ENCODE measurements around the gene PCDHGA8. TPM values are rescaled to one million over a fixed set of nuclear protein-coding genes. Genes with fewer than 3 reads are reported as not detected.
"Not testable (repeated sequence)": the region's sequence is repeated elsewhere in the genome, so short reads cannot be mapped to it uniquely, and the experiment has no call there.

The PCDHGA8 gene
- total RNA-seq, 1 experiment from 2014 or later = 0.18 TPM

- no peak for ATAC-seq
- Histone ChIP-seq H3K4me3 (ENCODE audit: low read depth in 2 of 2, low read length in 2 of 2) (no peak within 1 kb of the TSS), H3K27ac (ENCODE audit: low read length) (no peak within 1 kb of the TSS), H3K27me3 (ENCODE audit: control insufficient read depth, insufficient read depth, low read length) (no peaks in the 10 kb centered on the region), H3K4me1 (ENCODE audit: control insufficient read depth, insufficient read depth, low read length) (no peaks in the 10 kb centered on the region), H3K36me3 (ENCODE audit: control insufficient read depth, insufficient read depth, low read length) (no peaks in the 10 kb centered on the region), H3K9me3 (ENCODE audit: control insufficient read depth, insufficient read depth, low read depth, low read length) (peaks cover 6% of the 10 kb centered on the region; the same call in 1 of the 2 replicates)
- DNase-seq (ENCODE audit: low read depth, low spot score) = no peak
- in situ Hi-C loops (cut with HindIII; ENCODE audit: low pct_unique_long_range_greater_than_20kb, low sequenced_read_pairs) (no loop called here), intact Hi-C loops (cut with micrococcal nuclease; ENCODE audit: unreplicated experiment) (no loop called here)
- CTCF ChIA-PET = interaction anchor here (0.6 to 1.2 kb wide), 4 partner anchors 13 to 133 kb away, joined by 3 to 4 read pairs (median 4); partner anchors contain the start of genes PCDHGA10 and PCDHGB7
- TF ChIP-seq TCF7L2 (IDR thresholded peaks at IDR 0.05; ENCODE audit: low read depth, low read length) (no peak), SIN3A (IDR thresholded peaks at IDR 0.05; ENCODE audit: borderline replicate concordance, insufficient read depth, low read depth, low read length) (no peak), POLR2AphosphoS5 (IDR thresholded peaks at IDR 0.05; ENCODE audit: low read depth, low read length) (no peak), CTCF (IDR thresholded peaks at IDR 0.05) (no peak)
- TF ChIP-seq, protein P1, sequence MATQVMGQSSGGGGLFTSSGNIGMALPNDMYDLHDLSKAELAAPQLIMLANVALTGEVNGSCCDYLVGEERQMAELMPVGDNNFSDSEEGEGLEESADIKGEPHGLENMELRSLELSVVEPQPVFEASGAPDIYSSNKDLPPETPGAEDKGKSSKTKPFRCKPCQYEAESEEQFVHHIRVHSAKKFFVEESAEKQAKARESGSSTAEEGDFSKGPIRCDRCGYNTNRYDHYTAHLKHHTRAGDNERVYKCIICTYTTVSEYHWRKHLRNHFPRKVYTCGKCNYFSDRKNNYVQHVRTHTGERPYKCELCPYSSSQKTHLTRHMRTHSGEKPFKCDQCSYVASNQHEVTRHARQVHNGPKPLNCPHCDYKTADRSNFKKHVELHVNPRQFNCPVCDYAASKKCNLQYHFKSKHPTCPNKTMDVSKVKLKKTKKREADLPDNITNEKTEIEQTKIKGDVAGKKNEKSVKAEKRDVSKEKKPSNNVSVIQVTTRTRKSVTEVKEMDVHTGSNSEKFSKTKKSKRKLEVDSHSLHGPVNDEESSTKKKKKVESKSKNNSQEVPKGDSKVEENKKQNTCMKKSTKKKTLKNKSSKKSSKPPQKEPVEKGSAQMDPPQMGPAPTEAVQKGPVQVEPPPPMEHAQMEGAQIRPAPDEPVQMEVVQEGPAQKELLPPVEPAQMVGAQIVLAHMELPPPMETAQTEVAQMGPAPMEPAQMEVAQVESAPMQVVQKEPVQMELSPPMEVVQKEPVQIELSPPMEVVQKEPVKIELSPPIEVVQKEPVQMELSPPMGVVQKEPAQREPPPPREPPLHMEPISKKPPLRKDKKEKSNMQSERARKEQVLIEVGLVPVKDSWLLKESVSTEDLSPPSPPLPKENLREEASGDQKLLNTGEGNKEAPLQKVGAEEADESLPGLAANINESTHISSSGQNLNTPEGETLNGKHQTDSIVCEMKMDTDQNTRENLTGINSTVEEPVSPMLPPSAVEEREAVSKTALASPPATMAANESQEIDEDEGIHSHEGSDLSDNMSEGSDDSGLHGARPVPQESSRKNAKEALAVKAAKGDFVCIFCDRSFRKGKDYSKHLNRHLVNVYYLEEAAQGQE (IDR thresholded peaks at IDR 0.05; ENCODE audit: insufficient read depth in 1 of 2, low read depth in 2 of 2, low read length in 1 of 2) = no peak
- no TSS peak for BruUV-seq (replicated peaks)
- POLR2A ChIA-PET = interaction anchor here (0.7 kb wide), 1 partner anchor 159 kb away, joined by 8 read pairs; no protein-coding TSS in a partner anchor
These were observed 38.1 kb downstream of the PCDHGA8 start, which contains the start of gene PCDHGA12 for GRCh38 chr5:141430332-141431113. Gene PCDHGA12 (plus strand): TSS chr5:141430507. CDS start chr5:141430760, 253 bp downstream.

DNA sequence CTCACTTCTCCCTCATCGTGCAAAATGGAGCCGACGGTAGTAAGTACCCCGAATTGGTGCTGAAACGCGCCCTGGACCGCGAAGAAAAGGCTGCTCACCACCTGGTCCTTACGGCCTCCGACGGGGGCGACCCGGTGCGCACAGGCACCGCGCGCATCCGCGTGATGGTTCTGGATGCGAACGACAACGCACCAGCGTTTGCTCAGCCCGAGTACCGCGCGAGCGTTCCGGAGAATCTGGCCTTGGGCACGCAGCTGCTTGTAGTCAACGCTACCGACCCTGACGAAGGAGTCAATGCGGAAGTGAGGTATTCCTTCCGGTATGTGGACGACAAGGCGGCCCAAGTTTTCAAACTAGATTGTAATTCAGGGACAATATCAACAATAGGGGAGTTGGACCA lies 38.9 kb downstream of the PCDHGA8 start:
- intact Hi-C loops (cut with micrococcal nuclease; ENCODE audit: unreplicated experiment) = no loop called here
- Histone ChIP-seq H3K9me3 (ENCODE audit: control insufficient read depth, insufficient read depth, low read depth, low read length) (peaks cover 3% of the 10 kb centered on the region; the same call in 1 of the 2 replicates), H3K4me3 (ENCODE audit: low read depth in 2 of 2, low read length in 2 of 2) (no peak overlapping the region), H3K4me1 (ENCODE audit: control insufficient read depth, insufficient read depth, low read length) (no peaks in the 10 kb centered on the region), H3K27ac (ENCODE audit: low read length) (no peak overlapping the region), H3K27me3 (ENCODE audit: control insufficient read depth, insufficient read depth, low read length) (no peaks in the 10 kb centered on the region), H3K36me3 (ENCODE audit: control insufficient read depth, insufficient read depth, low read length) (no peaks in the 10 kb centered on the region)
- in situ Hi-C loops (cut with HindIII; ENCODE audit: low pct_unique_long_range_greater_than_20kb, low sequenced_read_pairs) = no loop called here
- TF ChIP-seq TCF7L2 (IDR thresholded peaks at IDR 0.05; ENCODE audit: low read depth, low read length) = no peak
- no peak for TF ChIP-seq CTCF (IDR thresholded peaks at IDR 0.05)
- CTCF ChIA-PET = interaction anchor here (0.6 kb wide), 1 partner anchor 37 kb away, joined by 4 read pairs; no protein-coding TSS in a partner anchor
- ATAC-seq (no peak), DNase-seq (ENCODE audit: low read depth, low spot score) (no peak)
- POLR2A ChIA-PET = no interaction called here
- no TSS peak for BruUV-seq (replicated peaks)

DNA sequence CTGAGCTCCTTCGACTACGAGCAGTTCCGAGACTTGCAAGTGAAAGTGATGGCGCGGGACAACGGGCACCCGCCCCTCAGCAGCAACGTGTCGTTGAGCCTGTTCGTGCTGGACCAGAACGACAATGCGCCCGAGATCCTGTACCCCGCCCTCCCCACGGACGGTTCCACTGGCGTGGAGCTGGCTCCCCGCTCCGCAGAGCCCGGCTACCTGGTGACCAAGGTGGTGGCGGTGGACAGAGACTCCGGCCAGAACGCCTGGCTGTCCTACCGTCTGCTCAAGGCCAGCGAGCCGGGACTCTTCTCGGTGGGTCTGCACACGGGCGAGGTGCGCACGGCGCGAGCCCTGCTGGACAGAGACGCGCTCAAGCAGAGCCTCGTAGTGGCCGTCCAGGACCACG lies 39.9 kb downstream of the PCDHGA8 start:
- H3K9me3 ChIP-seq (ENCODE audit: control insufficient read depth, insufficient read depth, low read depth, low read length); DNase-seq (ENCODE audit: low read depth, low spot score); H3K27ac ChIP-seq (ENCODE audit: low read length); H3K27me3 ChIP-seq (ENCODE audit: control insufficient read depth, insufficient read depth, low read length); ATAC-seq; H3K4me1 ChIP-seq (ENCODE audit: control insufficient read depth, insufficient read depth, low read length); POLR2A ChIA-PET; in situ Hi-C loops (cut with HindIII; ENCODE audit: low pct_unique_long_range_greater_than_20kb, low sequenced_read_pairs); H3K36me3 ChIP-seq (ENCODE audit: control insufficient read depth, insufficient read depth, low read length); BruUV-seq (replicated peaks); CTCF ChIA-PET; H3K4me3 ChIP-seq (ENCODE audit: low read depth in 2 of 2, low read length in 2 of 2); intact Hi-C loops (cut with micrococcal nuclease; ENCODE audit: unreplicated experiment): not testable (repeated sequence)

DNA sequence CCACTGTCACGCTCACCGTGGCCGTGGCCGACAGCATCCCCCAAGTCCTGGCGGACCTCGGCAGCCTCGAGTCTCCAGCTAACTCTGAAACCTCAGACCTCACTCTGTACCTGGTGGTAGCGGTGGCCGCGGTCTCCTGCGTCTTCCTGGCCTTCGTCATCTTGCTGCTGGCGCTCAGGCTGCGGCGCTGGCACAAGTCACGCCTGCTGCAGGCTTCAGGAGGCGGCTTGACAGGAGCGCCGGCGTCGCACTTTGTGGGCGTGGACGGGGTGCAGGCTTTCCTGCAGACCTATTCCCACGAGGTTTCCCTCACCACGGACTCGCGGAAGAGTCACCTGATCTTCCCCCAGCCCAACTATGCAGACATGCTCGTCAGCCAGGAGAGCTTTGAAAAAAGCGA lies 40.3 kb downstream of the PCDHGA8 start:
- H3K27me3 ChIP-seq (ENCODE audit: control insufficient read depth, insufficient read depth, low read length); H3K9me3 ChIP-seq (ENCODE audit: control insufficient read depth, insufficient read depth, low read depth, low read length); H3K4me1 ChIP-seq (ENCODE audit: control insufficient read depth, insufficient read depth, low read length); in situ Hi-C loops (cut with HindIII; ENCODE audit: low pct_unique_long_range_greater_than_20kb, low sequenced_read_pairs); H3K36me3 ChIP-seq (ENCODE audit: control insufficient read depth, insufficient read depth, low read length); H3K4me3 ChIP-seq (ENCODE audit: low read depth in 2 of 2, low read length in 2 of 2); H3K27ac ChIP-seq (ENCODE audit: low read length); BruUV-seq (replicated peaks); POLR2A ChIA-PET; ATAC-seq; DNase-seq (ENCODE audit: low read depth, low spot score); intact Hi-C loops (cut with micrococcal nuclease; ENCODE audit: unreplicated experiment): not testable (repeated sequence)
- CTCF ChIA-PET = interaction anchor here (0.7 kb wide), 1 partner anchor 508 kb away, joined by 3 read pairs; no protein-coding TSS in a partner anchor

Data from Panc1 (cell line).